ENCODE measurements around the gene SPSB1.

DNA sequence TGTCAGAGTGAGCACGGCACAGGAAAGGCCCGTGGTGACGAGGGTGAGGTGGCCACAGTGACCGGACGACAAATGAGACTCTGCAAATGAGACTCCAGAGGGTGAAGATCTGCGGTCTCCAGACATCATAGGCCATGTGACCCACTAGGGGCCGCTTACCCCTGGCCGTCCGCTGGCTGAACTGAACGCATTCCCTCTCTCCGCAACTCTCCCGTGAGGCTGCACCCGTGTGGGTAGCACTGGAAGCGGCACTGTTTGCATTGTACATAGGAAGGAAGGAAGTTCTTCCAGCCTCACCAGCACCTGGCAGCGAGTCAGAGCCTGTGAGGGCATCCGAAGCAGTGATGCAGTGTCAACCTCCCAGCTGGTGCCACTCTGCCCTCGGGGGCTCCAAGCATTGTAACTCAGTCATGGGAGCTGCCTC, 23.6 kb upstream of the SPSB1 start:
- no peak for TF ChIP-seq YY1 (IDR thresholded peaks at IDR 0.05; ENCODE audit: insufficient read depth, insufficient read length)
- no peak for TF ChIP-seq ZNF274 (IDR thresholded peaks at IDR 0.05; ENCODE audit: low read depth, low read length)

Measured in NT2/D1 (cell line).